GM19240 (cell line): ENCODE results near the gene ROM1.
A peak's percentile ranks its signal among the peaks of the same experiment; 100 is the strongest.

Source experiments
- DNase-seq: peaks from one replicate; pipeline ENCODE4 v3.0.0; 2011; ENCODE audit warnings: low spot score; ENCODE audit not compliant: insufficient read length

Gene ROM1

DNA sequence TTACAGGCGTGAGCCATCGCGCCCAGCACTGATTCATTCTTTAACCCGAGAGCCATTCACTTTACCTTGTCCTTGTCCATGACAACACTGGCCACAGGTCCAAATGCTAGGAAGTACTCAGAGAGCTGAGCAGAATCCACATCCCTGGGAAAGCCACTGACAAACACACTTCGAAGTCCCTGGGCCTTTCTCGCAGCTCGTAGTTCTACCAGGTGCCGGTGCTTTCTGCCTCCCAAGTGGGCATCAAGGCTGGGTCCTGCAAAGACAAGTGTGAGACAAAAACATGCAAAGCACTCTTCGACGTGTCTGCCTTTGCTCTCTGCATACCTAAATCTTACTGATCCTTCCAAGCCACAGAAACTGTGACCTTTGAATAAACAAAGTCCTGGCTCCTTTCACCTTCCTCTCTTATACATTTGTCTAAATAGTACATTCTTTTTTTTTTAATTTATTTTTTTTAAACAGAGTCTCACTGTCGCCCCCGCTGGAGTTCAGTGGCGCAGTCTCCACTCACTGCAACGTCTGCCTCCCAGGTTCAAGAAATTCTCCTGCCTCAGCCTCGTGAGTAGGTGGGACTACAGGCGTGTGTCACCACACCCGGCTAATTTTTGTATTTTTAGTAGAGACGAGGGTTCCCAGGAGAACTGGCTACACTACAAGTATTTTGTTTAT, 24.0 kb upstream of the ROM1 start:
- DNase-seq: no peak

DNA sequence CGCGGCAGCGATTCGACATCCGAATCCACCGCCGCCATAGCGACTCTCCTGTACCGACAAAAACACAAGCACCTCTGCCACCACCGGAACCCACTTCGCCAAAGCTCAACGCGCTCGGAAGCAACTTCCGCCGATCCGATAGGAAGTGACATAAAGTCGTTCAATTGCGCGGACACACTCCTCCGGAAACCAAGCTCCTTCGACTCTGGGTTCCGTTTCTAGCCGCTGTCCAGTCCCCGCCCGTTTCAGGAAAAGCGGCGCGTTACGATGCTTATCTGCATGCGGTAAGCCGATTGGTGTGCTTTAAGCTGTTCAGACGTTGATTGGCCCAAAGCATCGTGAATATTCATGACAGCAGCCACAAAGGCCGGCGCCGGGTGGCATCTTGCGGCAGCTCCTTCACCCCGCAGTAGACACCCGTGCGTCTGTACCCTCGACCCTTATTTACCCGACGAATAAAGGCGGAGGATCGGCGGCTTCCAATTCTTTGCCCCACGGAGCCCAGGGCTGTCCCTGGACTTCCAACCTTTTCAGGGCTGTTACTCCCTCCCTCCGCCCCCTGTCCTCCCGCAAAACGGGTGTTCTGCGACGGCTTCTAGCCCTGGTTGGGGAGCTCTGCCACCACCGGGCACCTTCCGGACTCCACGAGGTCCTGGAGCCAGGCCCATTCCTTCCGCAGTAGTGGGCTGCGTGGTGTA, 21.5 kb upstream of the ROM1 start, which contains the start of gene TUT1:
Gene TUT1 (minus strand): TSS at position 76 of the 698 bp plus-strand sequence. CDS start 38 bp downstream, at position 38.
- DNase-seq: peak; percentile 82

DNA sequence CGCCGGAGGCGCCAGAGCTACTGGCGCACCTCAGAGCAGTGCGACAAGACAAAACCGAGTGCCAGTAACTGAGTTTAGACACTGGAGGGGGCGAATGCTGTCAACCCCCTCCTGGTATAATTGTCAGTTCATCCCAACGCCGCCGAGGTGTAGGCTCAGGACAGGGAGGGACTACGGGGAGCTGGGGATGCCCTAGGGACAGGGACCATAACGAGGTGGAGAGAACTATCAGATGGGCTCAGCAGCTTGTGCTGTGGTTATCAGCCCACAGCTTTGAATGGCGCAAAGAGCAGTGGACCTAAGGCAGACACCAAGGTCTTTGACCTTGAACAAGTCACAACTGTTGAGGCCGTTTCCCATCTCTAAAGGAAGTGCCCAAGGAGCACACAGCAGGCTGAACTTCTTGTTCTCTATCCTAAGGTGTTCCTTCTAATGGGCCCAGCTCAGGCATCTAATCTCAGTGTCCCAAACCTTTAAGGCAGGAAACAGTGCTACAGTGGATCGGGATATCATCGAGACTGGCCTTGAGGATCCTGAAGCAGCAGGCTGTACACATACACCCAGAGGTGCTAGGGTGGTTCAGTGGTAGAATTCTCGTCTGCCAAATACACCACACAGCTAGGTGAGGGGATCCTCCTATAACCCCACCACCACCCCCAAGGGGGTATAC, 20.8 kb upstream of the ROM1 start:
- DNase-seq: no peak

DNA sequence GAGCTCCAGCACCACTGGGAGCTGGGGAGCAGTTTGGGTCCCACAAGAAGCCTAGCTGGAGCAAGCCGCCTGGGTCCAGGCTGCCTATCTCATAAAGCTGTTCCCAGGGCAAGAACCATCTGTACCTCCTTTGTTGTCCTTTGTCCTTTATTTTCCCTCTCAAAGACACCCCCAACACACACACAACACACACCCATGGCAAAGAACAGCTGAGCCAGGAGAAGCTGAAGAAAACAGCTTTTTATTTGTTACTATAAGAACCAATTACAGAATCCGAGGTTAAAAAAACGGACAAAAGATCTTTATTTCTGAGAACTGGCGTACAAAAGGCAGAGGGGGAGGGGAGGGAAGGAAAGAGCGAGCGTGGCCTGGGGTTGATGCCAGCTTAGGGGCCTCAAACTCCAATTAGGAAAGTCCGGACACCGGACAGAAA, 20.1 kb upstream of the ROM1 start:
- DNase-seq: no peak

DNA sequence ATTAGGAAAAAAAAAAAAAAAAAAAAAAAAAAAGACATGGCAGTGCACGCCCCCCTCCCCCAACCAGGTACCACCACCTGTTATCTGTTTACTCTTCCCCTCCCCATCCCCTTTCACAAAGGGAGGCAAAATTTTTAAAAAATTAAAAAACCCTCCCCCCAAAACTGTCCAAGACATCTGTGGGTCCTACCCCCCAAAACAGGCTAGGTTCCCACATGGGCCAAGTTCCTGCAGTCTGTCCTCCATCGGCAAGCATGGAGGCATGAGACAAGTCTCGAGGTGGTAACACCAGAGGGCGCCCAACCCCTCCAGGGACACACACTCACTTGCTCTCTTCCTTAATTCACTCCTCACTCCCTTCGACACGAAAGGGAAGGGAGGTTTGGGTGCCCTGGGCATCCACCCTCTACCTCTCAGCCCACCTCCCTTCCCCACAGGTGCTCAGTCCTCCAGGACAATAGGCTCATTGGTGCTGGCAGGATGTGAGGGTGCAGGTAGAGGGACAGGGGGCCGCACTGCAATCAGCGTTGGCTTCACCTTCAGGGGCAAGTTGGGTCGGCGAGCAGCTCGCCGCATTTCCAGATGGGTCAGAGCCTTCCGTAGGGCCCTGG, 19.5 kb upstream of the ROM1 start:
- DNase-seq: no peak

DNA sequence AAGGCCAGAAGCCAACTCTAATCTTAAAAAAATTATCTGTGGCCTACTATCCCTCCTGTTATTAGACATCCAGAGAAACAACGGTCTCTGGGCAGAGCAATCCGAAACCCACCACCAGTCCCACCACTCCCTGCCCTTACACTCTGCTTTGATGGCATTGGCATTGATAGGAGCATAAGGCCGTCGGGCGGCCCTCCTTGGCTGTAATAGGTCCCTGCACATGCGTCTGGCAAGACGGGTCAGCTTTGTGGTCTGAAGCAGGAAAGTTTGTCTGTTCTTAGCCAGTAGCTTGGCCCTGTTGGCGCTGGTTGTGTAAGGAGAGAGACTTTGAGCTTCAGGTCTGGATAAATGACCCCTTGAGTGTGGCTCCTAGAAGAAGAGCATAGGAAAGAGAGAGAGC, 17.9 kb upstream of the ROM1 start:
- DNase-seq: no peak

DNA sequence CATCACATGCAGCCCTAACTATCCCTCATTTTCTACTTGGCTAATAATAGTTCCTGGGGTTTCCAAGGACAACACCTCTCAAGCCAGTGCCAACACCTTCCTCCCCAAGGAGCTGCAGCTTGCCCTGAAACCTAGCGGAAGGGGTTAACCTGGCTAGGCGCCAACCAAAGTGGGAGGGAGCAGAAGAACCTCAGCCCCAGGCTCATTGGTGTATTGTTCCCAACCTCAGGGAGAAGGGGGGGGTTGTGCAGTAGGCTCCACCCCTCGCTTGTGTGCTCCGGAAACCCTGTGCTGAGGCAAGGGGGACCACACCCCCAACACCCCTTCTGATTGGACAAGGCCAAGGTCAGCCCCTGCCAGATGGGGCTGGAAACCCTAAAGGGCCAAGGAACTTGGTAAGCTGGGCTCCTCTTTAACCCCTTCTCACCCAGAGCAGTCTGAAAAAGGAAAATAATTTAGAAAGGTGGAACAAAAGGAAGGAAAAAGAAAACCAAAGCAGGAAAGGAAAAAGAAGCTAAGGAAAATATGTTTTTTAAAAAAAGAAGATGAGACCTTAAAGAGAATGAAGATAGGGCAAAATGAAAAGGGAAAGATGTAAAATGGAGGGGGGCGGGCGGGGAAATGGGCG, 13.9 kb upstream of the ROM1 start:
- peak; percentile 97 for DNase-seq

DNA sequence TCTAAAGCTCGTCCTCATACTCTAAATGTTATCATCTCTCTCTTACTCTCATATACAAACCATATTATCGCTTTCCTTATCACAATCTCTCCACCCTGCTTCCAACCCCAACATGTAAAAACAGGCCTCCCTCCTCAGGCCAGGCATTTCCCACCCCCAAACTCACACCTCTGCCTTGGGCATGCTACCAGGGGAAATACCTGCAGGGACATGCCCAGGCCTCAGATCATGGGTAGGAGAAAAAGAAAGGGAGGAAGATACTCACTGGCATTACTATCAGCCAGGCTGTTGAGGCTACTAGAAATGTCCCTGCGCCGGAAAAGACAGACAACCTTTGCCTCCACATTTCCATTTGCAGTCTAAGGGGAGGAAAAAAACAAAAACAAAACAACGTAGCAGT, 13.2 kb upstream of the ROM1 start:
- no peak for DNase-seq

DNA sequence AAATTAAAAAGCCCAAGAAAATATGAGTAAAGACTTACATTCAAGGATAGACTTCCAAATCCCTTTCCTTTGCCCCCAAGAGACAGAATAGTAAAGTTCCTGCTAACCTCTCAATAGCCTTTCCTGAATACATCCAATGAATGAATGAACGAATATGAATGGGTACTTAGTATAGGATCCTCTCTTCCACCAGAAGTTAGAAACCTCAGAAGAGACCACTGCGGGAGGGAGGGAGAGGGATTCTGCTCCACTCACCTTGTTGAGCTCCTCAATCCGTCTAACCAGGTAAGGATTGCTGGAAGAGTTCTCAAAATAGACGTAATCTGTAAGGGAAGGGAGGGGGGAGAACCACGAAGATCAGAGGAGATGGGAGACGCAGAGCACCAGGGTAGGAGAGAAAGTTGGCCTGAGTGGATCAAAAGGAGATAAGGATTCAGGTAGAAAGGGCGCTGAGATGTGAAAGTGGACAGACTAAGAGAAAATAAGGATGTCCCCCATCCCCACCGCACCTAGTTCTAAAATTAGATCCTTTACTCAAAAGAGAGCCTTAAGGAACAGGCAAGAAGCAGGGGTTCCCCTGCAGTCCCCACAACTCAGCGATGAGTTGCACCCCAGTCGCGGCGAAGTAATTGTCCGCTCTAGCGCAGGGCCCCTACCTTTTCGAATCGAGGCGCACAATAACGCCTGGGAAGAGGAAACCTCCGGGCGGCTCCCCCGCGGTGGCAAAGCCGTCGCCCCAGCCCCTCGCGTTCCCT, 12.5 kb upstream of the ROM1 start:
- DNase-seq: no peak

DNA sequence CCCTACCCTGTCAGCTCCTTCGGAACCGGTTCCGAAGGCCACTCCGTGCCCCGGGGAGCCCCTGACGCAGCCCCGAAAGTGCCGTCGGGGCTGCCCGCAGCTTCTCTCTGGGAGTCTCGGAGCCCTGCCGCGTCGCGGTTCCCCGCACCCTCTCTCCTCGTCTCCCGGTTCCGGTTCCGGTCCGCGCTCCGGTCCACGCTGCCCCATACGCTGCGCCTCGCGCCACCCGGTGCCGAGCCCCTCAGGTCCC, 12.0 kb upstream of the ROM1 start:
- DNase-seq: no peak

DNA sequence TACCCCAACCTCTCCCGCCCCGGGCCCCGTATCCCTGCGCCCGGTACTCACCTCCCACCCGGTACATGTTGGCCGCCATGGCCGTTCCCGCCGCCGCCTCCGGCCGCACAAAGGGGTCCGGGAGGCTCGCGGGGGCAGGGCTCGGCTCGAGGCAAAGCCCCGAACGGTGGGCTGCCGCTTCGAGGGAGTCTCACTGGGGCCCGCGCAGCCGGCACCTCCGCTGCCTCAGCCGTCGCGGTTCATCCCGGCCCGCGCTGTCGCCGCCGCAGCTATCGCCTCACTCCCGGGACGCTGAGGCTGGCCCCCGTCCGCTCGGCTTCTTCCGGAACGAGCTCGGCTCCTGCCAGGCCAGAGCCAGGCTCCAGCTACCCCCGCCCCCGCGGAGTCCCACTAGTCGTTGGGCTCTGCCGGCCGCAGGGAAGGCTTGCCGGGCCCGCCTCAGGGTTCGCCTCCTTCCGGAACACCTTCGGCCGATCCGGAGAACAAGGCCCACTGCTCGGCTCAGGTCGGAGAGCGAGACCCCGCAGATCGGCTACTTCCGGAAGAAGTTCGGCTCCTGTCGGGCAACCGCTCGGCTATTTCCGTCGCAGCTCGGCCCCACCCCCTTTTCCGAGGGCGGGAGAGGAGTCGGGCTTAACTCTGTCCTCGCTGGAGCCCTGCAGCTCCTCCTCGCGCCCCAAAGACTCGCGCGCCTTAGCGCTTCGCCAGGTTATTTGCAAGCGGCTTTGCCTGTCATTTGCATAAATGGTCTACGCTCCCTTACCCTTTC, 11.5 kb upstream of the ROM1 start, which contains the start of gene MTA2:
Gene MTA2 (minus strand): TSS at position 494 of the 769 bp plus-strand sequence. CDS start 415 bp downstream, at position 79.
- peak; percentile 86 for DNase-seq

DNA sequence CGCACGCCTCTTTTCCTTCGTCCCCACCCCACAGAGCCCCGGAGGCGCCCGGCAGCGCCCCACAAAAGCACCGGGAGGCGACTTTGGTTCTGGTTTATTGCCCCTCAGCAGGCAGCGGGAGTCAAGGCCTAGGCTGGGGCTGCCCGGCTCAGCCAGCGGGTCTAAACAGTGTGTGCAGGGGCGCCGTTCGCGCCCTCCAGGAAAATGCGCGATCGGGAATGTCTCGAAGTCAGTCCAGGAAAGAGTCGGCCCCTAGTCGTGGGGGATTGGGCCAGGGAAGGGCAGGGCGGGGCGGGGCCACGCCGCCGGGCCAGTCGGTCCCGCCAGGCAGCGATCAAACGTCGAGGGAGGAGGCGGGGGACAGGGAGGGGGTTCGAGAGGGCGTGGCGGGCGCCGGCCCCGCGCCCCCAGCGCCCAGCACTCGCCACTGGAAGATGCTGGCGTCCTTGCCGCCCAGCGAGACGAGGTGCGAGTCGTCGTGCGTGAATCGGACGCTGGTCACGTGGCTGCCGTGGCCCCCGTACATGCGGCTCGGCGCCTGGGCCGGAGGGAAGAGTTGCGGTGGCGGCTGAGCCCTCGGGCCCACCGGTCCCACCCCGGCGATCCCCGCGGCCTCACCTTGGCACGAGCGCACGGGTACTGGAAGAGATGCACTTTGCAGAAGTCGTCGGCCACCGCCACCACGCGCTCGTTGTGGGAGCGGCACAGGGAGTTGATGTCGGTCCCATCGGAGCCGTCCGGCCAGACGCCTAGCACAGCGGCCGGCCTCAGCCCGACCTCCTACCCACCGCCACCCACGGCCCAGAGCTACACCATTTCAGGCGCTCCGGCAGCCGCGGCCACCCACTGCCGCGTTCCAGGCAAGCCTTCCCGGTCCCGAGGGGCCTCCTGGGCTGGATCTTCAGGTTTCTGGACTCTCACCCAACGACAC, 10.7 kb upstream of the ROM1 start:
- DNase-seq: no peak

DNA sequence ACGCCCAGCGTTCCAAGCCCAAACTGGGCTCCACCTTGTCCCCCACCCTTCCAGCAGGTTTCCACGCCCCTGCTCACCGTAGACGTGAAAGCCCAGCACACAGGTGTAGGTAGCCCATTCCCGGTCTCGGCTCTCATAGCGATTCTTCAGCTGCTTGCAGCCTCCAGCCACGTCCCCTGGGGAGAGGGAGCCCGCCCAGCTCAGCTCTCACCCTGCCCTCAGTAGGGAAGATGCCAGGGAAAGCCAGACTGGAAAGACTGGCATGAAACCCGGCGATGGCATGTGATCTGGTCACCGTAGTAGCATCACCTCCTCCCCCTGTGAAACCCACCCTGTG, 10.0 kb upstream of the ROM1 start:
- DNase-seq: no peak

DNA sequence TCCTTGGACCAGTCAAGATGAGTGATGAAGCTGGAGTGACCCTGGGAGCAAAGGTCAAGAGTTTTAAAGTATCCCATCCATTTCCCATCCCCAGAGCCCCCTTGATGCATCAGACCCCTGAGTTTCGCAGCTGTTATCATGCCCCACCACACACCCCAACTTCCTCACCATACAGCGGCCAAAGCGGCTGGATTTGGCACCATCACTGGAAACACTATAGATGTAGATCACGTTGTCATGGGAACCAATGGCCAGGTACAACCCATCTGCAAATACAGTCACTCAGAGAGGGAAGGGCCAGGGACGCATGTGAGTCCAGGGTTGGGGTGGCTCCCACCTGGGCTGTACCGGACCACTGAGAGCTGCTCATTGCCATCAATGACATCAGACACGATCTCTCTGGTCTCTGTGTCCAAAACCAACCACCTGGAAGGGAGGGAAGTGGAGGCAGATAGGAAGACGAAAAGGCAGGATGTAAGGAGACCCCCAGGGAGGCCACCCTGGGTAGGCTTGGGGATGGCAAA, 9.2 kb upstream of the ROM1 start:
- DNase-seq: no peak

DNA sequence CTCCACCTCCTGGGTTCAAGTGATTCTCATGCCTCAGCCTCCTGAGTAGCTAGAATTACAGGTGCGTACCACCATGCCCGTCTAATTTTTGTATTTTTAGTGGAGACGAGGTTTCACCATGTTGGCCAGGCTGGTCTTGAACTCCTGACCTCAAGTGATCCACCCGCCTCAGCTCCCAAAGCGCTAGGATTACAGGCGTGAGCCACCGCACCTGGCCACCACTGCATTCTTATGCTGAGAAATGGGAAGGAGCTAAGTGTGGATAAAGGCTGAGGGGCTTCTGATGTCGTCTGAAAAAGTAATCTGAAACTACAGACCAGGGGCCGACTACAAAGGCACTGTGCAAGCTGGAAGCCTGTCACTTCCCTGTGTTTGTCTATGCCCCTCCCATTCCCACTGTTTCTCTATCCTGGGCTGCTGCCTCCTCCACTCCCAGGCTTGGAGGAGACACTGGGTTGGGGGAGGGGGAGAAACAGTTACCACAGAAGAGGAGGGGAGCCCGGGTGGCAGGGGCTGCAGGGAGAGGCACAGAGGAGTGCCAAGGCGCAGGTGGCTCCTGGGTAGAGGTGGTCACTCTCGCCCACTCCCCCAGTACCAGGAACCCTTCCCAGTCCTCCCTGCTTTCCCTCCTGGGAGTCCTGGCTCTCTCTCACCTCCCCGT, 8.5 kb upstream of the ROM1 start:
- DNase-seq: no peak

DNA sequence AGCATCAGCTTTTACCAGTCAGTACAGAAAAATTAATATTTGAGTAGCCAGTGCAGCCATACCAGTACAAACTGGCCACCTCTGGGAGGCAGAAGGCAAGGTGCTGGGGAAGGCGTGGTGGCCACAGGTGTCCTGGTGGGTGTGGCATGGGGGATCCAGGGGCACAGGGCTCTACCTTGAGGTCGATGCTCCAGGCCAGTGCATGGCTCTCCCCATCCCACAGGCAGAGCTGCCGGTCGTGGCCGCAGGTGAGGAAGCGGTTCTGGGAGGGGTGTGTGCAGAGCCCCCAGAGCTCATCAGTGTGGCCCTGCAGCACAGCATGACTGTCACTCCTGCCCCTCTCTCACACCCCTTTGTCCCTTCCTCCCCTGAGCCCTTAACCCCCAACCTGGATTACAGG, 7.6 kb upstream of the ROM1 start:
- DNase-seq: no peak

DNA sequence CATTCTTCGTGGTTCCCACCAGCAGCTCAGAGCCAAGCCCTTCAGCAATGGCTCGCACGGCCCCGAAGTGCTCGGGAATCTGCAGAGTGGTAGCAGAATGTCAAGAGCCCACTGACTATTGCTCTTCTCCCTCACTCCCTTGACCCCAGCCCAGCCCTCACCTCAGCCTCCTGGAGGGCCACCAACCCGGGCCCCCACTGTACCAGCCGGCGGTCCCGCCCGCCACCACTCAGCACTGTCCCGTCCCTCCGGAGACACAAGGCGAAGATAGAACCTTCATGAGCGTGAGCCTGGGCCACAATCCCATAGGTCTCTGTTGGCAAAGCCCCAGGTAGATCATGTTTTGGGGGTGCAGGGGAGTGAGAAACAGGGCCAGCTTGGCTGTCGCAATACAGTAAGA, 7.2 kb upstream of the ROM1 start:
- no peak for DNase-seq

DNA sequence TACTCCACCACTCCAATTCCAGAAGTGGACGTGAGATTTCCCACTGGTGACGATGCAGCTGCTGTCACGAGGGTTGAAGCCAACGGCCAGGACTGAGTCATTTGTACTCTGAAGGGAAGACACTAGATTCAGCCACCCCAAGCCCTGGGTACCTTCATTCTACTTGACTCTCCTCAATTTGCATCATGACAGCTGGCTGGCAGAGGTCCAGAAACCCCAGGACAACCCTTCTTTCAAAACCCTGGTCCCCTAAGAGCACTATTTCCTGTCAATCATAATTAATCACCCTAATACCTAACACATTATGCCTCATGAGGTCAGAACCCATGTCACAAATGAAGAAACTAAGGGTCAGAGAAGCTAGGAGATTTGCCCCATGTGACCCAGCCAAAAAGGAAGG, 5.3 kb upstream of the ROM1 start:
- no peak for DNase-seq

DNA sequence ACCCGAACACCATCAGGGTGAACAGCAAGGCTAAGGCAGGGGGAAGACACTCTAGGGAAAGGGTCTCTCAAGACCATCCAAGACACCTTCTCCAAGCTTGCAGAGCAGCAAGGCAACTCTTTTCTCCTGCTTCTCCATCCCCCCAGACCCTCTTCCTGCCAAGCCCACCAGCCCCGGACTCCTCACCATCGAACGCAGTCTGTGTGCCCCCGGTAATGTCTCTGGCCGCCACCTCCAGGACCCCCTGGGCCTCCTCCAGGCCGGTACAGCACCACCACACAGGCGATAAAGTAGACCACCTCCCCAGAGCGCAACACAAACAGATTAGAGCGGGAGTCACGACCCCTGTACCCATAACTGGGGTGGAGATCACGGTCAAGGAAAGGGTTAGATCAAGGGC, 4.3 kb upstream of the ROM1 start:
- no peak for DNase-seq
